COLO829 (cell line): ENCODE results near the gene ATXN7.
A peak's percentile ranks its signal among the peaks of the same experiment; 100 is the strongest.

ENCODE experiments used
- DNase-seq: peaks from one replicate; pipeline ENCODE4 v3.0.0; 2012; ENCODE audit warnings: low spot score

The ATXN7 gene

DNA sequence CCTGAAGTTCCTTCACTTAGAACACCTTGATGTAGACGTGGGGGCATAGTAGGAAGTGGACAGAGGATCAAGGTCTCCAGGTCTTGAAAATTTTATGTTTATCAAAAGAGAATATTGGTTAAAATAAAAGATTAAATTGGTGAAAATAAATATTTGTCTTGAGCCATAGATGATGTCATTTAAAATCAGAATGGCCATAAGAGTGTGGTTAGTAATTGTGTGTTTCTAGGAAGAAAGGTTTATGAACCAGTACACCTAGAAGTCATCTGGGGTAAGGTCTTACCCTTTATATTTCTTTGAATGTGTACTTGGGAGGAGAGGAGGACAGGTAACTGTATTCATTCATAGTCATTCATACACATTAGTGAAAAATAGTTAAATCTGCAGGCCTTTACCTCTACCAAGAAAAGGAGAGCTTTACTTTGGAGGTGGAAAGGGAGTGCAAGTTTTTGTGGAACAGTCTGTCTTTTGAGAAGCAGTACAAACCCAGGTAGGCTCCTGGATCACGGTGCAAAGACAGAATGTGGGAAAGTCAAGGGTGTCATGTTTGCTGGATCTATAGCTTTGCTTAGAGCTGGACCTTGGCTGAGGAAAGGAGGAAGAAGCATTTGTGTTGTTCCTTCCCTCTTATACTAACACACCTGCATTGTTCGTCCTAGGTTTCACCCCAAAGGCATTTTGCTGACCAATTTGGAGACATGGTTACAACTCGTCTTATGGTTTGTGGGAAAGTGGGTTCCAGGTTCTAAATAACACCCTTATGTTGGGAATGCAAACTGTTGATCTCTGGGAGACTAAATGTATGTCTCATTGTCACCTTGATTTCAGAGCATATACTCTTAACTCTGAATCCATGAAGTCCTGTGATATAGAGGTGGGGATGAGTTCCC lies 42.3 kb downstream of the ATXN7 start:
- DNase-seq: no peak

- DNase-seq: peak; percentile 44
These were observed 44.5 kb downstream of the ATXN7 start for GRCh38 chr3:63908081-63908736.

- DNase-seq: no peak
These were observed 45.1 kb downstream of the ATXN7 start for GRCh38 chr3:63908776-63909175.

DNA sequence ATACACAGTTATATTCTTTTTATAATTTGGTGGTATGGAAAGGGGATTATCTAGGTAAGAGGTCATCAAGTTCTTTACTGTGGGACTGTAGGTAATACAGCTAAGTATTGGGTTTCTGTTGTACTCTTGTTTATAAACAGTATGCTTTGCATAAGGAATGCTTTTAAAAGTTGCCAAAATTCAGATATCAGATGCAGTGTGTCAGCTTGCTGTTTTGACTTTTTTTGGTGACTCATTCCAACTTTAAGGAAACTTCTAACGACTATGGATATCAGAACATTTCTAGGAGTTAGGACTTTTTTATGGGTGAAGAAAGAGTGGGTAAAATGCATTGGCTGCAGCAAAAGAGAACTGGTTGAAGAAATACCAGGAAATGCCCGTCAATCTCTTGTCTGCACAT lies 45.8 kb downstream of the ATXN7 start:
- DNase-seq: no peak

- no peak for DNase-seq
These were observed 46.3 kb downstream of the ATXN7 start for GRCh38 chr3:63910001-63910400.

DNA sequence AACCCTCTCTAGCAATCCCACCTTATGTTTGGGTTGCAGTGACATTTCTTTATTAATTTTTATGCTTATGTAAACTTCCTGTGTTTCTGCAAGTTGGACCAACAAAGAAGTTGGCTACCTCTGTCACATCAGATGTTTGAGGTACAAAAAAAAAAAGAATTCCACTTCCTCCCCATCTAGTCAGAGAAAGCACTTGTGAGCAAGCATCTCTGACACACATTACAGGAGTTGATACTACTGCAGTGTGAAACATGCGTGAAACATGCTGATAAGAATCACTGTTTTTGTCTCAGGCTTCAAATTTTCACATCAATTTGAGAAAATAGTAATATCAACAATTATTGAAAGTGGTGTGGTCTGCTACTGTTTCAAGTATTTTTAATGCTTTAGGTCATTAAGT lies 47.2 kb downstream of the ATXN7 start:
- DNase-seq: no peak

GRCh38 chr3:63911509-63911872 lies 47.8 kb downstream of the ATXN7 start:
- DNase-seq: peak; percentile 29

DNA sequence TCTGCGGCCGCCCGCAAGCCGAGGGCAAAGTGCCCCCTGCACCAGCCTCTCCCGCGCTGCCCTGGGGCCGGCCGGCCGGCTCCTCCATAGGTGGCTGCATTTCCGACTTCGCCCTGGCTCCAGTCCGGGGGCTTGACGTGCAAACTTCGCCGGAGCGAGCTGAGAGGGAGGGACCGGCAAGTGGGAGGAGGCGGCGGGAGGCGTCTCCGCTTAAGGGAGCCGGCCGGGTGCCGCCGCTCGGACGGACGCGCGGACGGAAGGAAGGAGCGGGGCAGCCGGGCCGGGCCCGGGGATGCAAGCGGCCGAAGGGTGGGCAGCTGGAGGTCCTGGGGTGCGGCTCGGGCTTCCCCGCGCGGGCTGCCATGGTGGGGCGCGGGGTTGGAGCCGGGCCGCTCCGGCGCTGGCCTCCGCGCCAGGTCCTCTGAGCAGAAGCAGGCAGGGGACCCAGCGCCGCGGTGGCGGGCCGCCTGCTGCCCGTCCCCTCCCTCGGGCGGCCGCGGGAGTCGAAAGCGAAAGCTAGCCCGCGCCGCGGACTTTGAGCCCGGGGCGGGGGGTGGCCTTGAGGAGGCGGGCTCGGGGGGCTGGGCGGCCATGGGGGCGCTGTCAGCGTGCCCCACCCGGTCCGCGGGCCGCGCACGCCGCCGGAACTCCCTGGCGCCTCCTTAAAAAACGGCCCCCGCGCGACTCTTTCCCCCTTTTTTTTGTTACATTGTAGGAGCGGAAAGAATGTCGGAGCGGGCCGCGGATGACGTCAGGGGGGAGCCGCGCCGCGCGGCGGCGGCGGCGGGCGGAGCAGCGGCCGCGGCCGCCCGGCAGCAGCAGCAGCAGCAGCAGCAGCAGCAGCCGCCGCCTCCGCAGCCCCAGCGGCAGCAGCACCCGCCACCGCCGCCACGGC lies 48.5 kb downstream of the ATXN7 start, which contains the start of gene SCAANT1:
SCAANT1 (minus strand) TSS at position 511 of the 895 bp plus-strand sequence.
- DNase-seq: peak; percentile 92

DNA sequence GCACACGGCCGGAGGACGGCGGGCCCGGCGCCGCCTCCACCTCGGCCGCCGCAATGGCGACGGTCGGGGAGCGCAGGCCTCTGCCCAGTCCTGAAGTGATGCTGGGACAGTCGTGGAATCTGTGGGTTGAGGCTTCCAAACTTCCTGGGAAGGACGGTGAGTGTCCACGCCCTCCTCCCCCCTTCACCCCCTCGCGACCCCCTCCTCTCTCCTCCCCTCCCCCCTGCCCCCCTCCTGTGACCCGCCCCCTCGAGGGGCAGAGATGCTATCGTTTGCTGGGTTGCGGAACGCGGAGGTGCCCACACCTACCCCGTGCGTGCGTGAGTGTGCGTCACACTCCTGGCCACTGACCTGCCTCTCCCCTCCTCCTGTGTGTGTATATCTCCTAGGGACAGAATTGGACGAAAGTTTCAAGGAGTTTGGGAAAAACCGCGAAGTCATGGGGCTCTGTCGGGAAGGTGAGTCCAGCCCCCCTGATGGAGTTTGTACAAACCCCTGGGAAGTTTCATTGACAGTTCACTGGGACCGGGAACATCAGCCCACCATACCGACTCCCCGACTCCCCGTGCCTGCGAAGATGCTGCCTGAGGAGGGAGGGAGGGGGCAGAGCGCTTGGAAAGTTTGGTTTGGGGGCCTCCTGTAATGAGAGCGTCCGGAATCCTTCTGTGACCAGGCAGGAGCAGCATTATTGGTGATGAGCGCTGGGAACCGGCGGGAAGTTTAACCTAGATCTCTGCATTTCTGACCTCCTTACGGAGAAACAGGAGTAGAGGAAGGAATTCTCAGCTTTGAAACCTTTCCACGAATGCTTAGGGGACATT lies 49.3 kb downstream of the ATXN7 start:
- peak; percentile 36 for DNase-seq

DNA sequence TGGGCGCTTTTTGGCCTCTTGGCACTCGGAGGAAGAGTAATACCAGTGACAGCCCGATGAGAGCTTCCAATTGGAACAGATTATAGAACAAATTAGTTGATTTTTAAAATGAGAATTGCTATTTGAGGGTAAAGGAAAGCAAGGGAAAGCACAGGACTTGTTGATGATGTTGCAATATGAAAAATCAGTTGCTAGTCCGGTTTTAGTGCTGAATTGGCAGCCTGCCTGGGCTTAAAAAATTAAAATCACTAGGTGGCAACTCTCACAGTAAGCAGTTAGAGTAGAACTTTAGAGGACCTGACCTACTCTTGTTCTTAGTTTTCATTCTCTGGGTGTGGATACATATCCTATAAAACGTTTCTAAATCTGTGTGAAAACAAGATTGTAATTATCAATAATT lies 50.6 kb downstream of the ATXN7 start:
- DNase-seq: no peak

- DNase-seq: no peak
These were observed 54.7 kb downstream of the ATXN7 start for GRCh38 chr3:63918321-63918720.

DNA sequence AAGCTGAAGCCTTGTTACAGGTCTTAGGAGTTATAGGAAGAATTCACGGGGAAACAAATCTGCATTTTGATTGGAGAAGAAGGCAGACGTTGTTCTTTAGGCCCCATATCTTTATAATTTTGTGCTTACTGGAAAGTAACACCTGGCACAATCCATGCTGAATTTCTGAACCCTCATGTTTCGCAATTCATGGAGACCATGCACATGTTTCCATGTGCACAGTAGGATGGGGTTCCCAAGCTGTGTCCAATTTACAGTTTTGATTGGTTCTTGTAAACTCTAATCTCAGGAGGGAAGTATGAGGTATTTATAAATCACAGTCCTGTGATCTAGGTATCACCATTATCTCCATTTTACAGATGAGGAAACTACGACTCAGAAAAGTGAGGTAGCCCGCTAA lies 56.3 kb downstream of the ATXN7 start:
- no peak for DNase-seq

GRCh38 chr3:63921741-63922482 lies 58.2 kb downstream of the ATXN7 start:
- DNase-seq: no peak

DNA sequence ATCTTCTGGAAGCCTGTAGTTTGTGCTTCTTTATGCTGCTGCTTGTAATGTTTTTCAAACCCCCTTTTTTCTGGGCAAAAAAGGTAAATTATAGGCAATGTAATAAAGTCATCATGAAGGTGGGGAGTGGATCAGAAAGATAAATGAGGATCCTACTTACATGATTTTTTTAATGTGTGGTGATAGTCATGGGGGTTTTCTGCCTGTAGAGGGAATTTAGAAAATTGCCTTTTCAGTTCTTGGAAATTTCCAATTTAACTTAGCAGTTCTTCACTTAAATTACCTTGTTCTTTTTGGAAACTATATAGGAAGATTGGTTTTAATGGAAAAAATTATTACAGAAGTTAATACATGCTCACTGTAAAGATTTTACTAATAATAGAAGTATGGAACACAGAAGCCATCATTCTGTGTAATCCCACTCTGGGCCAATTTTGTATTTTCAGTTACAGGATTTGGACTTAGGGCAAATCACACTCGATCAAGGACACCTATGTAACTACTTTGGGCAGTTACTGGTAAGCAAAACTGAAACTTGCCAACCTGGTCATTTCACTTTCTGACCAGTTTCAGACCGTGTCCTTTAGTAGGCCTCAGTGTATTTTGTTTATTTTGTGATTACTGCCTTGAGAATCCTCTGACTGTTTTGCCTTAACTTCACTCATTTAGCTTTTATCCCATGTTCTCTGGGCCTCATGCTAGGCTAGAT lies 59.0 kb downstream of the ATXN7 start:
- no peak for DNase-seq

GRCh38 chr3:63926309-63926708 lies 62.6 kb downstream of the ATXN7 start:
- DNase-seq: no peak

DNA sequence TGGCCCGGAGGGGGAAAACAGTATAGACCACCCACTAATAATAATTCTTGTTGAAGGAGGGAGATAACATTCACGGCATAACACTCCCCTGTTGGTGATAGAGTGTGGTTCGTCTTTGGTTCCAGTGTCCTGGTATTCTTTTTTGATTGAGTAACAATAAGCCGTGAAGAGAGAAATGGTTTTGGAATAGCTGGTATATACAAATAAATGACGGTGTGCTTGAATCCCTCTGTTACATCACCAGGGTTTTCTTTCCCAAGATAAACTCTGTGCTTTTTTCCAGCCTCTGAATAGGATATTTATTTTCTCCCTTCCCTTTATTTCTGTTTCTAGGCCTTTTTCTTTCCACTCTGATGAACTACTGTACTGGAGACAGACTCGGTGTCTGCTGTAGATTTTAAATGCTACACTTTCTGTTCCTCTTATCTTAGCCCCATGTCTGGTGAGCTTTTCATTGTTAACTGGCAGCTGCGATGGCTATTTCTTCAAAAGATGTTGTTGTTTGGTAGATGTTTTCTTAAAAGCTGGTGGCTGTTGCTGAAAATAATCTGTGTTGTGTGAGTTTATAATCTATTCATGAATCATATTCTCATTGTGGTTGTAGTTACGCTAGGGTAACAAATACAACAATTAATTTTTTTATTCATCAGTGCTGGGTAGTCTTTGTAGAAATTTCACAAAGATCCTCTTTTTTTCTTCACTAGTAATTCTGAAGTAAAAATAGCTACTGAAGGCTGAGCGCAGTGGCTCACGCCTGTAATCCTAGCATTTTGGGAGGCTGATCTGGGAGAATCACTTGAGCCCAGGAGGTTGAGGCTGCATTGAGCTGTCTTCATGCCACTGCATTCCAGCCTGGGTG lies 64.0 kb downstream of the ATXN7 start:
- DNase-seq: no peak

- DNase-seq: no peak
These were observed 67.6 kb downstream of the ATXN7 start for GRCh38 chr3:63931290-63931689.

GRCh38 chr3:63932509-63933212 lies 69.0 kb downstream of the ATXN7 start:
- no peak for DNase-seq

DNA sequence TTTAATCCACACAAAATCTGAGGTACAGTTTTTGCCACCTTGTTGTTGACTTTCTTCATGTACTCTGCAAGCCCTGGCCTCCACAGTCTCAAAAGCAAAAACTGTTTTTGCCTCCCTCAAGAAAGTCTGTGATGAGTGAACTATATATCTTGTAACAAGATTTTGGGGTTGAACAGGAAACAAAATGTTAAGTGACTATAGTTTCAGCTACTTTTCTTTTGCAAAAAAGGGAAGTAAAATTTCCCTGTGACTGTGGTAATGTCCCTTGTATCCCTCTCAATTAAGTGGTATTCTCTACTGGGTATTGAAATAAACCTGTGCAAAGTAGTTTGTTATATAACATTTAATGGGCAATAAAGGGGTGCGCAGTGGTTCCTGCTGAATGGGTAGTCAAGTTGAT lies 69.8 kb downstream of the ATXN7 start:
- DNase-seq: no peak
